T-helper 2 cell (primary cell): ENCODE measurements around the gene RHEBL1.

ENCODE experiments used
- DNase-seq, 5 experiments: peaks; one replicate each; pipeline versions ENCODE4 v3.0.0 to v3.0.0-alpha.2; 2012 to 2022

Gene RHEBL1

DNA sequence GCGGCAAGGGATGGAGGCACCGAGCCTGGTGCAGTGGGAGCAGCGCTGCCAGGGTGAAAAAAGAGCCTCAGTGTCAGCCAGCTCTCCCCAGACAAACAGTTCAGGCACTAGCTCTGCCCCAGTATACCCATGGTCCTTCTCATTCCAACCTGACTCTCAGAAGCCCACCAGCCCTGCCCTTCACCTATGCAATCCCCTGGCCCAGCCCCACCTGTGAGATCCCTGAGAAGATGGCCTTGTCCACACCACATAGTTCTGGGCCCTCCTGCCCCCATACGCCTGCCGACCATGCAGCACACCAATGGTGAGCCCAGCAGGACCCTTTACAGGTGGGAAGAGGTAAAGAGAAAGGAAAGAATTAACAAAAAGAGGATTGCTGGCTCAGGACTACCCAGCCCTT lies 15.7 kb downstream of the RHEBL1 start:
- no peak for DNase-seq

- DNase-seq, result no peak
Observed at GRCh38 chr12:49052451-49053208, 17.1 kb downstream of the RHEBL1 start.

DNA sequence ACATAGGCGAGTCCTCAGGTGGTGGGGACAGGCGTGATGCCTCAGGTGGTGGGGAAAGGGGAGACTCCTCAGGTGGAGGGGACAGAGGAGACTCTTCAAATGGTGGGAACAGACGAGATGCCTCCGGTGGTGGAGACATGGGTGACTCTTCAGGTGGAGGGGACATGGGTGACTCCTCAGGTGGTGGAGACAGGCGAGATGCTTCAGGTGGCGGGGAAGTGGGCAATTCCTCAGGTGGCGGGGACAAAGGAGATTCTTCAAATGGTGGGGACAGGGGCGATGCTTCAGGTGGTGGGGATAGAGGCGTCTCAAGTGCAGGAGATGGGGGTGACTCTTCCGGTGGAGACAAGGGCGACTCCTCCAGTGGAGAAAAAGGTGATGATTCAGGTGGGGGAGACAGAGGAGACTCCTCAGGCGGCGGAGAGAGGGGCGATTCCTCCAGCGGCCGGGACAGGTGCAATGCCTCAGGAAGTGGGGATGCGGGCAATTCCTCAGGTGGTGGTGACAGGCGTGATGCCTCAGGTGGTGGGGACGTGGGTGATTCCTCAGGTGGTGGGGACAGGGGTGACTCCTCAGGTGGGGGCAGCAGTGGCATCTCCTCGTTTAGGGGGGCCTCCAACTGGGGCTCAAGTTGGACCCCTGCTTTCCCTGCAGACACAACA lies 17.9 kb downstream of the RHEBL1 start:
- no peak for DNase-seq

DNA sequence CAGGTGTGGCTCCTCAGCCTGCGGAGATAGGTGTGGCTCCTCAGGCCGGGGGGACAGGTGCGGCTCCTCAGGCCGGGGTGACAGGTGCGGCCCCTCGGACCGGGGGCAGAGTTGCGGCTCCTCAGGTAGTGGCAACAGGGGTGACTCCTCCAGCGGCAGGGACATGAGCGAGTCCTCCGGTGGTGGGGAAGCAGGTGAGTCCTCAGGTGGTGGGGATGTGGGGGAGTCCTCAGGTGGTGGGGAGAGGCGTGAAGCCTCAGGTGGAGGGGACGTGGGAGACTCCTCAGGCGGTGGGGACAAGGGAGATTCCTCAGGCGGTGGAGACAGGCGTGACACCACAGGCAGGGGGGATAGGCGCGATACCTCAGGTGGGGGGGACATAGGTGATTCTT lies 18.4 kb downstream of the RHEBL1 start:
- DNase-seq, result no peak

GRCh38 chr12:49050507-49051372 lies 19.0 kb downstream of the RHEBL1 start:
- DNase-seq, result no peak

DNA sequence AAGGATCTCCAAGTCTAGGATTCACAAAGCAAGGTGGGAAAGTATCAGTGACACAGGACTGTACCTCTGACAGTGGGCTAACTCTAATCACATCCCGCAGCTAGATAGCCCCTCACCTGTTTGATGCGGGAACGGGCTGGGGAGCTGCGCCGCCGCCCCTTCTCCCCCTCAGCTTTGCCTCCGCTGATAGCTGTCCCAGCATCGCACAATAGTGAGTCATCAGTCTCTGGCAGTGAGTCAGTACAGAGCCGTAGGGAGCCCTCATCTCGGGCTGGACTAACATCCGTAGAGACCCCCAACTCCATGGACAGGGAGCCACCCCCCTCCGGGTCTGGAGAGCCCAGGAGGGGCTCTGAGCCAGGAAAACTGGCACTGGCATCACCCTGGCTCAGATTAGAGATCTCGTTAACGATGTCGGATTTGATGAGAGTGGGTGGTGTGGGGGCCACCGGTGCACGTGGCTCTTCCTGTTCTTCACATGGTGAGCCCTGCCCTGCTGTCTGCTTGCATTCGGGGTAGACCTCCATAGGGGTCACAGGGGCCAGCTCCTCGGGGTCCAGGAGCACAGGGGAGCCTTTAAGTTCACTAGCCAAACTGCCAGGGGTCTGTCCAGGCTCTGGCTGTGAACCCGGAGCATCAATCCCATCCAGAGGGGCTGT lies 20.1 kb downstream of the RHEBL1 start:
- no peak for DNase-seq

GRCh38 chr12:49048953-49049352 lies 20.8 kb downstream of the RHEBL1 start:
- DNase-seq, result no peak

- no peak for DNase-seq
Observed at GRCh38 chr12:49046129-49046895, 23.5 kb downstream of the RHEBL1 start.

DNA sequence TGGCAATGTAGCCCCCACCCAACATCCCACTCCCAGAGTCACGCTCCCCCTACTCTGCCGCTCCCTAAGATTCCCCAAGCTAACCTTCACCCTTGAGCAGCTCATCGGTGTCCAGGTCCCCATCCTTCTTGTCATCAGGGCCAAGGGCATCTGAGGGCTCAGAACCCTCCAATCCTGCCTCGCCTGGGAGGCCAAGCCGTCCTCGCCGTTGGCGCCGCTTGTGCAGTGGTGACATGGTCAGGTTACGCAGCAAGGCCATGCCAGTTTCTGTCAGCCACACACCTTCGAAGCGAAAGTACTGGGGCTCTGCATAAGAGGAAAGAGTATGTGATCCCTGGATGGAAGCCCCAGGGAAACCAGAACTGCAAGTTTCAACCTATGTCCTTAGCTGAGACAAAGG lies 25.1 kb downstream of the RHEBL1 start:
- no peak for DNase-seq

GRCh38 chr12:49043856-49044258 lies 25.9 kb downstream of the RHEBL1 start:
- DNase-seq, result peak; percentile 65 to 78 (median 70)

DNA sequence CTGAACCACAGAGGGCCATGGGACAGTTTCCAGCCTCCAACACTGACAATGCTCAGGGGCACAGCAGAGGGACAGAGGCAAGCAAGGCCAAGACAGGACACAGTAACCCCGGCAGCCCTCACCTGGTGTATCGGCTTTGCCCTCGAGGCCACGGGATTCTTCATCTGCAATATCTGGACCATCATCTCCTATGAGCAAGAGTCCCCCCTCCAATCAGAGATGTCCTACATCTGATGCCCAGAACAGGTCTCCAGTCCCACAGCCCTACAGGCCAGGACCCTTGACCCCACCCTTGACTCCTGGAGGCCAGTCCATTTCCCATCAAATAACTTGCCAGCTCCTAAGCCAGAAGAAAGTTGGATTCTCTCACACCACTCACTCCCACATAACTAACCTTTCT lies 26.5 kb downstream of the RHEBL1 start:
- DNase-seq, result no peak

- no peak for DNase-seq
Observed at GRCh38 chr12:49041881-49042484, 27.8 kb downstream of the RHEBL1 start.

- DNase-seq, result no peak
Observed at GRCh38 chr12:49041036-49041880, 28.5 kb downstream of the RHEBL1 start.

- DNase-seq, result no peak
Observed at GRCh38 chr12:49040364-49040855, 29.4 kb downstream of the RHEBL1 start.

GRCh38 chr12:49039421-49040363 lies 30.1 kb downstream of the RHEBL1 start:
- no peak for DNase-seq

- no peak for DNase-seq
Observed at GRCh38 chr12:49038291-49038955, 31.4 kb downstream of the RHEBL1 start.

GRCh38 chr12:49037947-49038237 lies 31.9 kb downstream of the RHEBL1 start:
- DNase-seq, result no peak

DNA sequence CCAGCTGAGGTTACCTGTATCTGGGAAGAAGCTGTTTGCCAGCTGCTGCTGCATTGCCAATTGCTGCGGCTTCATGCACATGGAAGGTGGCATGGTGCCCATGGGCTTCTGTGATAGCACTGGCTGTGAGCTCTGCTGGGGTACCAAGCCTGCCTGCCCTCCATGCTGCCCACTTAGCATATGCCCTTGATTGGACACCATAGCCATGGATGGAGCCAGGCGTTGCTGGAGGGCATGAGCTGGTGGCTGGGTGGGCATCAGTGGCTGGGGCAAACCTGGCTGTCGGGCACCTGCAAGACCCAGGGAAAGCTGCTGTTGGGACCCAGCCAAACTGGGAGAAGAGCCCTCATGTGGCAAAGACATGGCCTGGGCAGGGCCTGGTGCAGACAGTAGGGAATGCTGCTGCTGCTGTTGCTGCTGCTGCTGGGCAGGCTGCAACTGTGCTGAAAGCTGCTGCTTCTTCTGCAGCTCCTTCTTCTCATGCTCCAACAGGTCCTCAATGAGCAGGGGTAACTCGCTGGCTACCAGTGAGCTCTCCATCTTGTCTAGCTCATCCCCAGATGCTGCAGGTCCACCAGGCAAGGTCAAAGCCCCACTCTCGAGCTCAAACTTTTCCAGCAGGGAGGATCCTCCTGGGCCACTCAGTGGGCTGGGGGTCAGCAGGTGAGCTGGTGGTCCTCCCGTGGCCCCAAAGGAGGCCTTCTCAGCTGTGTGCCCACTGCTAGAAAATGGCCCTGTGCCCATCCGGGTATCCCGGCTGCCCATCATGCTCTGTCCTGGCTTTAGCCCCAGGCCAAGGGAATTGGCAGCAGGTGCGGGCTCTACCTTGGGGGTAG lies 32.5 kb downstream of the RHEBL1 start:
- no peak for DNase-seq
